H1 (cell line): ENCODE results near the gene KHSRP. TPM values are rescaled to one million over a fixed set of nuclear protein-coding genes. Genes with fewer than 3 reads are reported as not detected.

Experiments
- CTCF ChIA-PET: fragments of 300-600 bp; sonication (Branson Sonifier 250); formaldehyde crosslinking; loops from one replicate; lab custom pipeline; 2021; ENCODE audit not compliant: partially characterized antibody; lab: Charles Lee
- POLR2A ChIA-PET: fragments of 300-600 bp; sonication (Branson Sonifier 250); formaldehyde crosslinking; loops from one replicate; lab custom pipeline; 2021; ENCODE audit warnings: inconsistent platforms; ENCODE audit not compliant: partially characterized antibody; lab: Charles Lee
- DNase-seq, 2 experiments: peaks; one replicate each; pipeline versions ENCODE4 v3.0.0 to v3.0.0-alpha.2; 2010 to 2022; ENCODE audit warnings: low spot score in 2 of 2, low read depth in 1 of 2, mixed read lengths in 1 of 2
- FAIRE-seq: peaks from 2 replicates; lab custom pipeline; 2011; peaks lifted over from hg19 to GRCh38; lab: Jason Lieb, UNC
- H2AFZ ChIP-seq: 2 replicates; pipeline ENCODE4 v1.8.1; 2012; ENCODE audit warnings: low read length, inconsistent platforms
- H2AK5ac ChIP-seq: 2 replicates; pipeline ENCODE4 v1.6.1; 2013; ENCODE audit warnings: low read depth, low read length
- H2BK120ac ChIP-seq: replicated peaks from 2 replicates; pipeline ENCODE3; 2013; ENCODE audit warnings: low read depth, low read length, inconsistent platforms
- H2BK12ac ChIP-seq: 2 replicates; pipeline ENCODE4 v1.6.1; 2013; ENCODE audit warnings: low read depth, low read length
- H2BK15ac ChIP-seq: 2 replicates; pipeline ENCODE4 v1.6.1; 2013; ENCODE audit warnings: low read length
- H2BK20ac ChIP-seq: 2 replicates; pipeline ENCODE4 v1.6.1; 2013; ENCODE audit warnings: low read length
- H2BK5ac ChIP-seq: 2 replicates; pipeline ENCODE4 v1.6.1; 2013; ENCODE audit warnings: low read depth, low read length
- H3K14ac ChIP-seq: 2 replicates; pipeline ENCODE4 v1.6.1; 2013; ENCODE audit warnings: inconsistent platforms; ENCODE audit not compliant: insufficient read length
- H3K18ac ChIP-seq: 2 replicates; pipeline ENCODE4 v1.6.1; 2013; ENCODE audit warnings: low read length; ENCODE audit errors: extremely low read depth
- H3K23ac ChIP-seq: 2 replicates; pipeline ENCODE4 v1.6.1; 2013; ENCODE audit warnings: inconsistent platforms; ENCODE audit not compliant: insufficient read length
- H3K23me2 ChIP-seq: 2 replicates; pipeline ENCODE4 v1.6.1; 2013; ENCODE audit warnings: low read depth, low read length
- H3K27ac ChIP-seq: 2 replicates; pipeline ENCODE4 v1.6.1; 2011; ENCODE audit warnings: low read depth, low read length, inconsistent platforms
- H3K27me3 ChIP-seq, 4 experiments: replicated peaks in 1 of 4; 1 replicate in 1 of 4; 2 replicates in 3 of 4; pipeline versions ENCODE4 v1.6.1 to v1.8.1; 2011 to 2013; ENCODE audit warnings: low read length in 3 of 4, mild to moderate bottlenecking in 3 of 4, inconsistent platforms in 2 of 4, mixed read lengths in 2 of 4, moderate library complexity in 1 of 4; ENCODE audit not compliant: control insufficient read depth in 3 of 4, insufficient read depth in 3 of 4; ENCODE audit errors: extremely low read depth in 1 of 4
- H3K36me3 ChIP-seq, 4 experiments: 2 replicates each; pipeline versions ENCODE4 v1.6.1 to v1.8.1; 2011 to 2013; ENCODE audit warnings: mild to moderate bottlenecking in 4 of 4, low read length in 3 of 4, moderate library complexity in 2 of 4, control low read depth in 1 of 4, inconsistent platforms in 1 of 4; ENCODE audit not compliant: insufficient read depth in 4 of 4, control insufficient read depth in 2 of 4
- H3K4ac ChIP-seq: replicated peaks from 2 replicates; pipeline ENCODE3; 2013; ENCODE audit warnings: low read length, low read depth, mixed read lengths, inconsistent platforms; ENCODE audit not compliant: insufficient read length
- H3K4me1 ChIP-seq, 4 experiments: replicated peaks in 1 of 4; 1 replicate in 1 of 4; 2 replicates in 3 of 4; pipeline versions ENCODE4 v1.6.1 to v1.8.1; 2011 to 2013; ENCODE audit warnings: low read length in 3 of 4, inconsistent platforms in 2 of 4, mixed read lengths in 1 of 4; ENCODE audit not compliant: insufficient read depth in 4 of 4, control insufficient read depth in 3 of 4
- H3K4me2 ChIP-seq, 2 experiments: 2 replicates each; pipeline versions ENCODE4 v1.6.1 to v1.8.1; 2011 to 2013; ENCODE audit warnings: low read depth in 2 of 2, low read length in 2 of 2, control low read depth in 1 of 2, inconsistent platforms in 1 of 2, mild to moderate bottlenecking in 1 of 2; ENCODE audit not compliant: insufficient read depth in 1 of 2
- H3K4me3 ChIP-seq, 4 experiments: fragments of 200-600, 300-600 bp in 1 of 4; sonication (generic), shearing (Covaris generic), sonication (Bioruptor Twin) in 1 of 4; 2 replicates each; pipeline versions ENCODE4 v1.5.1 to v1.8.1; 2011 to 2016; ENCODE audit warnings: low read length in 4 of 4, low read depth in 3 of 4, control low read depth in 2 of 4, inconsistent platforms in 2 of 4, mild to moderate bottlenecking in 2 of 4, mixed read lengths in 1 of 4, moderate library complexity in 1 of 4; ENCODE audit not compliant: insufficient read depth in 2 of 4; ENCODE audit errors: extremely low read depth in 1 of 4
- H3K56ac ChIP-seq: replicated peaks from 2 replicates; pipeline ENCODE3; 2013; ENCODE audit warnings: low read depth, mild to moderate bottlenecking, mixed read lengths, low read length, inconsistent platforms; ENCODE audit not compliant: insufficient read length
- H3K79me1 ChIP-seq: 2 replicates; pipeline ENCODE4 v1.6.1; 2013; ENCODE audit warnings: low read depth, low read length, control low read depth
- H3K79me2 ChIP-seq, 2 experiments: 2 replicates each; pipeline versions ENCODE4 v1.6.1 to v1.8.1; 2012 to 2013; ENCODE audit warnings: low read length in 2 of 2, mild to moderate bottlenecking in 2 of 2, inconsistent platforms in 1 of 2; ENCODE audit not compliant: insufficient read depth in 2 of 2, control insufficient read depth in 1 of 2
- H3K9ac ChIP-seq, 4 experiments: replicated peaks in 1 of 4; 1 replicate in 1 of 4; 2 replicates in 3 of 4; pipeline versions ENCODE4 v1.6.1 to v1.8.1; 2011 to 2013; ENCODE audit warnings: low read depth in 3 of 4, low read length in 3 of 4, control low read depth in 2 of 4, mild to moderate bottlenecking in 2 of 4, moderate library complexity in 2 of 4, inconsistent platforms in 1 of 4; ENCODE audit errors: extremely low read depth in 1 of 4
- H3K9me3 ChIP-seq, 2 experiments: 2 replicates each; pipeline versions ENCODE4 v1.6.1 to v1.8.1; 2012 to 2013; ENCODE audit warnings: mild to moderate bottlenecking in 2 of 2, moderate library complexity in 2 of 2, control low read depth in 1 of 2, inconsistent platforms in 1 of 2, low read depth in 1 of 2, low read length in 1 of 2, mixed read lengths in 1 of 2; ENCODE audit not compliant: insufficient read depth in 2 of 2
- H4K20me1 ChIP-seq, 2 experiments: replicated peaks in 1 of 2; 2 replicates each; pipeline versions ENCODE3 to v1.8.1; 2011 to 2013; ENCODE audit warnings: inconsistent platforms in 2 of 2, low read length in 2 of 2, mild to moderate bottlenecking in 1 of 2; ENCODE audit not compliant: insufficient read depth in 2 of 2, control insufficient read depth in 1 of 2
- H4K5ac ChIP-seq: 2 replicates; pipeline ENCODE4 v1.6.1; 2013; ENCODE audit warnings: low read length, low read depth, mixed read lengths, inconsistent platforms; ENCODE audit not compliant: insufficient read length
- H4K8ac ChIP-seq: 2 replicates; pipeline ENCODE4 v1.8.0; 2013; ENCODE audit warnings: mild to moderate bottlenecking, moderate library complexity, low read length, inconsistent platforms; ENCODE audit not compliant: insufficient read depth; ENCODE audit errors: extremely low read depth
- H4K91ac ChIP-seq: replicated peaks from 2 replicates; pipeline ENCODE3; 2013; ENCODE audit warnings: low read length, mixed read lengths, inconsistent platforms; ENCODE audit not compliant: insufficient read length
- JUND ChIP-seq: IDR thresholded peaks from 2 replicates; pipeline ENCODE4 v1.6.1; 2011; ENCODE audit warnings: mild to moderate bottlenecking, improper control_type of control experiment, low read length
- KDM1A ChIP-seq: fragments of 200-600, 300-600 bp; sonication (generic); IDR thresholded peaks from 2 replicates; pipeline ENCODE4 v1.7.1; 2016; ENCODE audit warnings: mild to moderate bottlenecking, low read length, borderline replicate concordance
- KDM5A ChIP-seq: fragments of 200-600 bp; IDR thresholded peaks from 2 replicates; pipeline ENCODE4 v1.7.1; 2012; ENCODE audit warnings: mild to moderate bottlenecking, low read length, inconsistent platforms, mixed read lengths
- NANOG ChIP-seq: IDR thresholded peaks from 2 replicates; pipeline ENCODE4 v1.6.1; 2011; ENCODE audit warnings: low read length, low read depth, mild to moderate bottlenecking, inconsistent platforms; ENCODE audit not compliant: insufficient read depth, poor library complexity, severe bottlenecking
- PHF8 ChIP-seq: fragments of 200-600 bp; sonication (generic); conservative IDR thresholded peaks from 2 replicates; pipeline ENCODE4 v1.7.1; 2012; ENCODE audit warnings: low read depth, mild to moderate bottlenecking, inconsistent platforms, low read length, moderate library complexity
- POLR2AphosphoS5 ChIP-seq: IDR thresholded peaks from 2 replicates; pipeline ENCODE4 v1.6.1; 2011; ENCODE audit warnings: low read depth, low read length
- RXRA ChIP-seq: IDR thresholded peaks from 2 replicates; pipeline ENCODE4 v1.6.1; 2011; ENCODE audit warnings: low read depth, mild to moderate bottlenecking, low read length, moderate library complexity; ENCODE audit not compliant: insufficient read depth
- SP4 ChIP-seq: IDR thresholded peaks from 2 replicates; pipeline ENCODE4 v1.6.1; 2012; ENCODE audit warnings: low read length, inconsistent platforms
- TBP ChIP-seq: IDR thresholded peaks from 2 replicates; pipeline ENCODE4 v1.6.1; 2011; ENCODE audit warnings: low read depth, low read length, improper control_type of control experiment
- WGBS, 2 experiments: shearing (Covaris generic) in 1 of 2; methylation state at CpG; one replicate each; pipeline versions ENCODE4 v1.1.6 to v1.1.7; 2013 to 2015; ENCODE audit warnings: low lambda C conversion rate in 2 of 2, mixed read lengths in 2 of 2, inconsistent platforms in 1 of 2, low coverage in 1 of 2, missing lambda C conversion rate in 1 of 2; ENCODE audit not compliant: insufficient replicate concordance in 2 of 2, insufficient coverage in 1 of 2, insufficient read length in 1 of 2; ENCODE audit errors: extremely low coverage in 1 of 2, missing lambda C conversion rate in 1 of 2; 5-methylcytosine and 5-hydroxymethylcytosine counted together
- polyA plus RNA-seq, 7 experiments: library from polyadenylated mRNA; depleted of rRNA in 3 of 7; stranded (reverse) in 5 of 7; unstranded in 2 of 7; fragments of >200 nt in 5 of 7; fragments of 200-250 nt in 2 of 7; gene quantifications; 1 replicate in 5 of 7; 2 replicates in 1 of 7; 4 replicates in 1 of 7; pipeline versions ENCODE4 v1.2.1 to v1.2.3, GENCODE V29; 2011 to 2013; ENCODE audit warnings: missing spikeins in 2 of 7, mixed read lengths in 2 of 7
- total RNA-seq: library from RNA; stranded (reverse); fragmentation: NEBNext Ultra II Directional; extraction: Animal tissue kit (Norgen Biotek cat#: 25700); gene quantifications from 2 replicates; pipeline ENCODE4 v1.2.1, GENCODE V29; 2021

Gene KHSRP
- total and polyA plus RNA-seq, 2 of the 8 experiments (the other 6 are each of a cell fraction or from before 2014, with no cell fraction given) = 143 to 573 TPM

- no peak for FAIRE-seq
Measured at GRCh38 chr19:6465006-6465405, 40.4 kb upstream of the KHSRP start.

More at GRCh38 chr19:6465006-6465405, 40.4 kb upstream of the KHSRP start:
- Histone ChIP-seq H3K9ac (no peak overlapping the region; a peak in 3 of 7 replicates), H3K79me2 (peaks cover 0 to 9% of the 10 kb centered on the region in 2 experiments; a peak in 2 of 4 replicates), H3K23me2 (peaks cover 8% of the 10 kb centered on the region; the same call in 1 of the 2 replicates), H3K14ac (no peak overlapping the region), H3K9me3 (no peaks in the 10 kb centered on the region), H4K5ac (no peak overlapping the region), H4K91ac (no peak overlapping the region), H4K20me1 (peaks cover 0 to 14% of the 10 kb centered on the region in 2 experiments), H2BK15ac (no peak overlapping the region), H2BK12ac (no peak overlapping the region), H2AFZ (no peak overlapping the region), H3K4me3 (peak overlapping the region; percentile 73 to 93 (median 78)), H2BK20ac (no peak overlapping the region), H3K27me3 (no peaks in the 10 kb centered on the region; a peak in 1 of 7 replicates), H3K4me2 (peak overlapping the region; percentile 52 to 72), H4K8ac (no peak overlapping the region), H3K79me1 (no peaks in the 10 kb centered on the region; the same call in 1 of the 2 replicates), H2BK120ac (no peak overlapping the region), H3K36me3 (peaks cover 0 to 8% (median 3%) of the 10 kb centered on the region in 4 experiments; a peak in 2 of 8 replicates), H3K4ac (no peak overlapping the region), H2AK5ac (0 out of 2 replicates have a peak overlapping the region, but pooled peaks have one; percentile 24), H3K23ac (no peak overlapping the region), H3K56ac (no peak overlapping the region), H3K18ac (no peak overlapping the region), H3K4me1 (peaks cover 0 to 8% (median 2%) of the 10 kb centered on the region in 4 experiments; a peak in 4 of 7 replicates), H2BK5ac (no peak overlapping the region; the same call in 1 of the 2 replicates), H3K27ac (no peak overlapping the region)
- ChIA-PET CTCF (interaction anchor here (2.2 kb wide), 1 partner anchor 16 kb away, joined by 7 read pairs; the partner anchor contains the start of gene DENND1C), POLR2A (interaction anchor here (0.7 to 1.6 kb wide), 3 partner anchors 11 to 44 kb away, joined by 3 to 9 read pairs (median 6); no protein-coding TSS in a partner anchor)
- WGBS, 2 experiments = 42% methylated on average over 9 of the region's 9 CpGs; no CpG with 5 or more reads in 1 of the 2 experiments
- DNase-seq = no peak
- TF ChIP-seq KDM5A = no peak
- no peak for TF ChIP-seq SP4
- no peak for TF ChIP-seq POLR2AphosphoS5
- no peak for TF ChIP-seq TBP
- TF ChIP-seq NANOG = no peak
- no peak for TF ChIP-seq JUND
- TF ChIP-seq KDM1A = no peak
- TF ChIP-seq PHF8 = no peak
- TF ChIP-seq RXRA = no peak
